ENCODE measurements around the gene CUTA.

Gene CUTA

DNA sequence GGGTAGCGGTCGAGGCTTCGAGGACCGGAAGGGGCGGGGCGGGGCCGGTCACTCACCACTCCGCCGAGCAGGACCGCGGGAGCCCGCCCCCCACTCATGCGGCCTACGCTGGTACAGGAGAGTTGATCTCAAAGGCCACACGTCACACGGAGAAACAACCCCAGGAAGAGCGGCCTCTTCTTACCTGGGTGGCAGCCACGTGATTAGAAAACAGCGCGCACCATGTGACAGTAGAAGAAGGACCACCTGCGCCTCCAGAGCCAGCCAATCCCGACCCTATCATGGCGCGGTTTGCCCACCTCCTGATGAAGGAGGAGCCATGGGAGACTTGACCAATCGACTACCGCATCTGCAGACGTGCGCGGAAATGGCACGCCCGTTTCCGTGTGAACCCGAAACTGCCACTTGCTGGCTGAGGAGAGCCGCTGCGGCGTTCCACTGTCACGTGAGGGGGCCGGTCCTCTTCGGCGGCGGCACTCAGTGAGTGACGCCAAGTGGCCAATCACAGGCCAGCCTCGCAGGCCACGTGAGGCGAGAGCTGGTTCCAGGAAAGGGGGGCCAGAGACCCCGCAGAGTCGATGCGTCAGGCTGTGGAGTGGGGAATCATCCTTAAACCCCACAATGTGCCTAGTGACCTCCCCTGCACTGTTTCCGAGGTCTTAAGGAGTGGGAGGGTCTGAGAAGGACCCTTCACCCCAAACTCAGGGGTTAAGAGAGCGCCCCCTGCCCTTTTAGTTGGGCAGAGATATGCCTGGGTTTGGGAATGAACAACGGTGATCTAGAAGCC is at the start of gene CUTA:
TSS of gene CUTA (minus strand) at position 205 of the 787 bp plus-strand sequence. CDS start at position 98, 107 bp downstream.
- DNase-seq (ENCODE audit: low read depth), result peak; percentile 99

DNA sequence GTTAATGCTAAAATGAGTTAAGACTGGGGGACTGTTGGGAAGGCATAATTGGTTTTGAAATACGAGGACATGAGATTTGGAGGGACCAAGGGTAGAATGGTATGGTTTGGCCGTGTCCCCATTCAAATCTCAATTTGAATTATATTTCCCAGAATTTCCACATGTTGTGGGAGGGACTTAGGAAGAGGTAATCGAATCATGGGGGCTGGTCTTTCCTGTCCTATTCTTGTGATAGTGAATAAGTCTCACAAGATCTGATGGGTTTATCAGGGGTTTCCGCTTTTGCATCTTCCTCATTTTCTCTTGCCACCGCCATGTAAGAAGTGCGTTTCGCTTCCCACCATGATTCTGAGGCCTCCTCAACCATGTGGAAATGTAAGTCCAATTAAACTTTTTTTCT is 49.2 kb upstream of the CUTA start:
- no peak for DNase-seq (ENCODE audit: low read depth)

GRCh38 chr6:33466075-33466735 is 48.3 kb upstream of the CUTA start:
- no peak for DNase-seq (ENCODE audit: low read depth)

DNA sequence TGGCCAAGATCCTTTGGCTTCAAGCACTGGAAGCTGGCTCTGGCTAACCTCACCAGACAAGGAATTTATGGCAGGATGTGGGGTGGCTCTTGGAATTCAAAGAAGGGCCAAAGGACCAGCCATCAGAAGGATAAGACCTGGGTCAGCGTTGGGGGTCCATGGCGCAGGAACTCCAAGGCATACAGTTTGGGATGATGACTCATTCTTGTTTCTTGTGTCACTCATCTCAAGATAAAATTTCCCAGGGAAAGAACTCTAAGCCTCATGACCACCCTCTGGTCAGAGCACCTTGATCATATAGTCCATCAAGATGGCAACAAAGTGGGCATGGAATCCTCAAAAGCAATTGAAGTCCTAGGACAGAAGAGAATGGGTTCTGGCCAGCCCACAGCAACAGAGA is 41.3 kb upstream of the CUTA start:
- no peak for DNase-seq (ENCODE audit: low read depth)

- DNase-seq (ENCODE audit: low read depth), result no peak
Measured at GRCh38 chr6:33458676-33459075, 40.8 kb upstream of the CUTA start.

DNA sequence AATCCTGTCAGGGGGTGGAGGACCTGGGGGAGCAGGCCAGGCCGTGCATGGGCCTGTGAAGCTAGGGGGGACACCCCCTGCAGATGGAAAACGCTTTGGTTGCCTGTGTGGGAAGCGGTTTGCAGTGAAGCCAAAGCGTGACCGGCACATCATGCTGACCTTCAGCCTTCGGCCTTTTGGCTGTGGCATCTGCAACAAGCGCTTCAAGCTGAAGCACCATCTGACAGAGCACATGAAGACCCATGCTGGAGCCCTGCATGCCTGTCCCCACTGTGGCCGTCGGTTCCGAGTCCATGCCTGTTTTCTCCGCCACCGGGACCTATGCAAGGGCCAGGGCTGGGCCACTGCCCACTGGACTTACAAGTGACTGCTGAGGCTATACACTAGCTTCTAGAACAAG is 38.2 kb upstream of the CUTA start:
- no peak for DNase-seq (ENCODE audit: low read depth)

- DNase-seq (ENCODE audit: low read depth), result no peak
Measured at GRCh38 chr6:33455051-33455450, 37.1 kb upstream of the CUTA start.

GRCh38 chr6:33454009-33454946 is 36.4 kb upstream of the CUTA start, which contains the start of gene ZBTB9:
Gene ZBTB9 (plus strand): TSS chr6:33454576. CDS start chr6:33455101, 525 bp downstream.
- DNase-seq (ENCODE audit: low read depth), result peak; percentile 89

GRCh38 chr6:33453393-33454008 is 35.6 kb upstream of the CUTA start:
- no peak for DNase-seq (ENCODE audit: low read depth)

- no peak for DNase-seq (ENCODE audit: low read depth)
Measured at GRCh38 chr6:33452496-33452895, 34.6 kb upstream of the CUTA start.

- no peak for DNase-seq (ENCODE audit: low read depth)
Measured at GRCh38 chr6:33451606-33452005, 33.7 kb upstream of the CUTA start.

GRCh38 chr6:33450434-33450833 is 32.5 kb upstream of the CUTA start:
- DNase-seq (ENCODE audit: low read depth), result no peak

GRCh38 chr6:33446356-33446755 is 28.4 kb upstream of the CUTA start:
- DNase-seq (ENCODE audit: low read depth), result no peak

- no peak for DNase-seq (ENCODE audit: low read depth)
Measured at GRCh38 chr6:33445119-33445603, 27.3 kb upstream of the CUTA start.

DNA sequence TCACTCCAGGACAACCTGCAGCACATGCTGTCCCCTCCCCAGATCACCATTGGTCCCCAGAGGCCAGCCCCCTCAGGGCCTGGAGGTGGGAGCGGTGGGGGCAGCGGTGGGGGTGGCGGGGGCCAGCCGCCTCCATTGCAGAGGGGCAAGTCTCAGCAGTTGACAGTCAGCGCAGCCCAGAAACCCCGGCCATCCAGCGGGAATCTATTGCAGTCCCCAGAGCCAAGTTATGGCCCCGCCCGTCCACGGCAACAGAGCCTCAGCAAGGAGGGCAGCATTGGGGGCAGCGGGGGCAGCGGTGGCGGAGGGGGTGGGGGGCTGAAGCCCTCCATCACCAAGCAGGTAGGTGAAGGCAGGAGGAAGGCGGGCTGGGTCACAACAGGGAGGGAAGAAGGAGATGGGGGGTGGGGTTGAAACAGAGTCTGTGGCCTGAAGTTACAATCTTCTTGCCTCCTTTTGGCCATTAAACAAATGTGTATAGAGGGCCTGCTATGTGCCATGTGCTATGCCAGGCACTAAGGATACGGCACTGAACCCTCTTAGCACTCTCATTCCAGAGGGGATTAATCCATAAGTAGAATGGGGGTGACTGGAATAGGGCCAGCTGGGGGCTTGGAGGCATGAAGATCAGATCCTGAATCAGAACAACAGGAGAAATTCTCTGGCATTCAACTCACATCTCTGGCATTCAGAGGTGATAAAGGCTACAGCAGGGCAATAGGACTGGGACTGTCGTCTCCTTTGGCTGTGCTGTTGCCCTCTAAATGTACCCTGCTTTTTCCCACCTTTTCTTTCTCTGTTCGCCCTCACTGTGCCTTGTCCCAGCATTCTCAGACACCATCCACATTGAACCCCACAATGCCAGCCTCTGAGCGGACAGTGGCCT is 26.0 kb upstream of the CUTA start:
- DNase-seq (ENCODE audit: low read depth), result no peak

DNA sequence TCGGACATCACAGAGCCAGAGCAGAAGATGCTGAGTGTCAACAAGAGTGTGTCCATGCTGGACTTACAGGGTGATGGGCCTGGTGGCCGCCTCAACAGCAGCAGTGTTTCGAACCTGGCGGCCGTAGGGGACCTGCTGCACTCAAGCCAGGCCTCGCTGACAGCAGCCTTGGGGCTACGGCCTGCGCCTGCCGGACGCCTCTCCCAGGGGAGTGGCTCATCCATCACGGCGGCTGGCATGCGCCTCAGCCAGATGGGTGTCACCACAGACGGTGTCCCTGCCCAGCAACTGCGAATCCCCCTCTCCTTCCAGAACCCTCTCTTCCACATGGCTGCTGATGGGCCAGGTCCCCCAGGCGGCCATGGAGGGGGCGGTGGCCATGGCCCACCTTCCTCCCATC is 25.1 kb upstream of the CUTA start:
- no peak for DNase-seq (ENCODE audit: low read depth)

DNA sequence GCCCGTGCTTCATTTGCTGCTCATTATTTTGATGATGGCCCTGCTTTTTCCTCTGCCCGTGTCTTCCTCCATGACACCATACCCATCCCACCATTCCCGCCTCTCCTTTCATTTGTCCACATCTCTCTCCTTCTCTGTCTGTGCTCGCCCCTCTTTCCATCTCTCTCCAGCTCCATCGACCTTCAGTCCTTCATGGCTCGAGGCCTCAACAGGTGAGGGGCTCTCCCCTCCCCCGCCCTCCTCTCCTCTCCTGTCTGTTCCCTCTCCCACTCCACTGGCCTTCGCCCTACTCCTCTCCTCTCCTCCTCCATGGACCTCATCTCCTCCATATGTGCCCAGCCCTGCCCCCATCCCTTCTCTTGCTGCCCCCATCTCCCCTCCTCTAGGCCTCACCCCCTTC is 24.4 kb upstream of the CUTA start:
- DNase-seq (ENCODE audit: low read depth), result no peak

DNA sequence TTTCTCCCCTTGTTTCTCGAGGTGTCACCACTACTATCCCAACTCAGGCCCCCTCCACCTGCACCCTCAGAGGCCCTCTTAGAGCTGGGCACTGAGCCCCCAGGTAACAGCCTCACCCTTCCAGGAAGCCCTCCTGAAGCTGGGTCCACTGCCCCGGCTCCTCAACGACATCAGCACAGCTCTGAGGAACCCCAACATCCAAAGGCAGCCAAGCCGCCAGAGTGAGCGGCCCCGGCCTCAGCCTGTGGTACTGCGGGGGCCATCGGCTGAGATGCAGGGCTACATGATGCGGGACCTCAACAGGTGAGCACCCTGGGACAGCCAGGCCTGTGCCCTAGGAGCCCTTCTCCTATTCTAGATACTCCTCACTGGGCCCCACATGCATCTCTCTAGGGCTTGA is 23.6 kb upstream of the CUTA start:
- DNase-seq (ENCODE audit: low read depth), result no peak

- no peak for DNase-seq (ENCODE audit: low read depth)
Measured at GRCh38 chr6:33440649-33441309, 22.9 kb upstream of the CUTA start.

GRCh38 chr6:33439956-33440648 is 22.2 kb upstream of the CUTA start:
- no peak for DNase-seq (ENCODE audit: low read depth)
